ENCODE data around the gene MBD4. TPM values are rescaled to one million over a fixed set of nuclear protein-coding genes. Genes with fewer than 3 reads are reported as not detected.

The MBD4 gene
- total RNA-seq, 1 experiment from 2014 or later = 40.1 TPM

DNA sequence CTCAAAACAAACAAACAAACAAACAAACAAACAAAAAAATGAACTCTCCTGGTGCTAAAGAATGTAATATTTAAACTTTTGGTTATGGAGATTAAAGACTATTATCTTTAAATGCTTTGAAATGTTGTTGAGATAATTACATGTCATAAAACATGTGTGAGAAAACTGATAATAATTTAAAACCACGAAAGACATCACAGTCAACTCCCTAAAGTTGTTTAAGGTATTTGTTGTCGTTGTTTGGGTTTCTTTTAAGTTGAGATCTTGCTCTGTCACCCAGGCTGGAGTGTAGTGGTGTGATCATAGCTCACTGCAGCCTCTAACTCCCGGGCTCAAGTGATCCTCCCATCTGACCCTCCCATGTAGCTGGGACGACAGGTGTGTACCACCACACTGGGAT is 23.3 kb downstream of the MBD4 start:
- WGBS (ENCODE audit: extremely low coverage, insufficient read length, low lambda C conversion rate) = no CpG with 5 or more reads among the region's 4 CpGs
- peaks cover 12 to 16% of the 10 kb centered on the region in 2 experiments; a peak in 3 of 4 replicates for H3K4me1 Mint-ChIP-seq
- Histone ChIP-seq H3K18ac (ENCODE audit: insufficient read length, low read depth, low read length) (no peak overlapping the region), H2AK5ac (ENCODE audit: insufficient read length, low read length) (no peak overlapping the region), H3K23me2 (ENCODE audit: insufficient read length, low read depth, low read length, poor library complexity, severe bottlenecking) (no peaks in the 10 kb centered on the region), H4K5ac (ENCODE audit: insufficient read length, low read depth, low read length) (no peak overlapping the region), H3K56ac (ENCODE audit: insufficient read length, low read depth, low read length) (no peak overlapping the region), H3K79me2 (ENCODE audit: insufficient read depth, low read length) (no peaks in the 10 kb centered on the region), H3K9me3 (ENCODE audit: control insufficient read depth, low read depth, low read length) (no peaks in the 10 kb centered on the region), H3K79me1 (ENCODE audit: insufficient read depth, low read depth, low read length, poor library complexity, severe bottlenecking) (no peaks in the 10 kb centered on the region), H3K4me1 (ENCODE audit: insufficient read depth, low read length) (no peaks in the 10 kb centered on the region), H2AFZ (ENCODE audit: low read length) (no peak overlapping the region), H3K14ac (ENCODE audit: insufficient read depth, low read length) (no peak overlapping the region), H3K9ac (ENCODE audit: extremely low read depth, insufficient read length, low read length) (no peak overlapping the region), H2BK12ac (ENCODE audit: insufficient read length, low read depth, low read length) (no peak overlapping the region), H3K4ac (ENCODE audit: low read depth, low read length) (no peak overlapping the region), H4K8ac (replicated peaks; ENCODE audit: insufficient read length, low read depth, low read length) (no peak overlapping the region), H3K4me2 (ENCODE audit: insufficient read depth, insufficient read length, low read length) (no peak overlapping the region), H2BK5ac (ENCODE audit: insufficient read length, low read length) (no peak overlapping the region), H2BK120ac (ENCODE audit: low read depth, low read length, poor library complexity, severe bottlenecking) (no peak overlapping the region), H4K91ac (ENCODE audit: insufficient read length, low read depth, low read length) (no peak overlapping the region), H2BK15ac (ENCODE audit: low read depth, low read length) (no peak overlapping the region), H2BK20ac (ENCODE audit: low read depth, low read length, poor library complexity, severe bottlenecking) (no peak overlapping the region), H3K23ac (ENCODE audit: insufficient read length, low read depth, low read length) (no peak overlapping the region), H3K27me3 (ENCODE audit: insufficient read depth, low read length) (peaks cover 3% of the 10 kb centered on the region; the same call in 1 of the 2 replicates), H4K20me1 (ENCODE audit: control insufficient read depth, insufficient read depth, insufficient read length) (no peaks in the 10 kb centered on the region), H3K27ac (ENCODE audit: insufficient read length, low read depth, low read length) (no peak overlapping the region), H3T11ph (ENCODE audit: low read length) (no peak overlapping the region)
- TF ChIP-seq, protein P1, sequence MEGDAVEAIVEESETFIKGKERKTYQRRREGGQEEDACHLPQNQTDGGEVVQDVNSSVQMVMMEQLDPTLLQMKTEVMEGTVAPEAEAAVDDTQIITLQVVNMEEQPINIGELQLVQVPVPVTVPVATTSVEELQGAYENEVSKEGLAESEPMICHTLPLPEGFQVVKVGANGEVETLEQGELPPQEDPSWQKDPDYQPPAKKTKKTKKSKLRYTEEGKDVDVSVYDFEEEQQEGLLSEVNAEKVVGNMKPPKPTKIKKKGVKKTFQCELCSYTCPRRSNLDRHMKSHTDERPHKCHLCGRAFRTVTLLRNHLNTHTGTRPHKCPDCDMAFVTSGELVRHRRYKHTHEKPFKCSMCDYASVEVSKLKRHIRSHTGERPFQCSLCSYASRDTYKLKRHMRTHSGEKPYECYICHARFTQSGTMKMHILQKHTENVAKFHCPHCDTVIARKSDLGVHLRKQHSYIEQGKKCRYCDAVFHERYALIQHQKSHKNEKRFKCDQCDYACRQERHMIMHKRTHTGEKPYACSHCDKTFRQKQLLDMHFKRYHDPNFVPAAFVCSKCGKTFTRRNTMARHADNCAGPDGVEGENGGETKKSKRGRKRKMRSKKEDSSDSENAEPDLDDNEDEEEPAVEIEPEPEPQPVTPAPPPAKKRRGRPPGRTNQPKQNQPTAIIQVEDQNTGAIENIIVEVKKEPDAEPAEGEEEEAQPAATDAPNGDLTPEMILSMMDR (conservative IDR thresholded peaks at IDR 0.05) = no peak
- no peaks in the 10 kb centered on the region for H3K9me3 Mint-ChIP-seq
- H3K27me3 Mint-ChIP-seq (ENCODE audit: low read depth) = peaks cover 65% of the 10 kb centered on the region
- no peaks in the 10 kb centered on the region for H3K36me3 Mint-ChIP-seq (ENCODE audit: insufficient read depth in 1 of 3, low read depth in 3 of 3)
- DNase-seq = no peak
- H3K27ac Mint-ChIP-seq = no peak overlapping the region
- H3K4me3 Mint-ChIP-seq = no peak overlapping the region

Measured in H9 (cell line).